A549 (cell line): ENCODE data around the gene D2HGDH.

Experiments used
- CHD2 ChIP-seq: fragments of 150-350 bp; IDR thresholded peaks from 2 replicates; pipeline ENCODE4 v1.6.1; 2014; ENCODE audit warnings: low read length; ENCODE audit not compliant: partially characterized antibody
- CTCF ChIP-seq: fragments of >200 bp; sonication (Bioruptor Twin); formaldehyde crosslinking; IDR thresholded peaks from 3 replicates; pipeline ENCODE4 v1.5.1; 2016
- HDAC2 ChIP-seq: fragments of 200-600 bp; sonication (generic); IDR thresholded peaks from 2 replicates; pipeline ENCODE4 v1.6.1; 2016
- KDM1A ChIP-seq: fragments of 200-600 bp; sonication (generic); IDR thresholded peaks from 2 replicates; pipeline ENCODE4 v1.6.1; 2016; ENCODE audit warnings: low read depth, mild to moderate bottlenecking
- MYC ChIP-seq: IDR thresholded peaks from 2 replicates; pipeline ENCODE4 v1.6.1; 2012; ENCODE audit warnings: mild to moderate bottlenecking, inconsistent platforms, low read length, improper control_type of control experiment, borderline replicate concordance
- PBX3 ChIP-seq: IDR thresholded peaks from 2 replicates; pipeline ENCODE4 v1.6.1; 2012
- POLR2A ChIP-seq: IDR thresholded peaks from 2 replicates; pipeline ENCODE4 v1.6.1; 2012; ENCODE audit warnings: mild to moderate bottlenecking, low read length
- RAD21 ChIP-seq, 2 experiments: fragments of >200 bp in 1 of 2; sonication (Bioruptor Twin) in 1 of 2; formaldehyde crosslinking in 1 of 2; IDR thresholded peaks in 1 of 2; conservative IDR thresholded peaks in 1 of 2; 2 replicates in 1 of 2; 3 replicates in 1 of 2; pipeline ENCODE4 v1.6.1; 2012 to 2018; ENCODE audit warnings: inconsistent platforms in 1 of 2
- RNF2 ChIP-seq: fragments of 200-600 bp; sonication (generic); IDR thresholded peaks from 2 replicates; pipeline ENCODE4 v1.6.1; 2016; ENCODE audit warnings: low read depth, mild to moderate bottlenecking, antibody characterized with exemption, moderate library complexity, borderline replicate concordance
- SMC3 ChIP-seq: fragments of >200 bp; sonication (Bioruptor Twin); formaldehyde crosslinking; IDR thresholded peaks from 3 replicates; pipeline ENCODE4 v1.6.1; 2018; ENCODE audit warnings: inconsistent platforms
- ZC3H11A ChIP-seq: fragments of 450-650 bp; IDR thresholded peaks from 2 replicates; pipeline ENCODE4 v1.6.1; 2014; ENCODE audit warnings: antibody characterized with exemption, mild to moderate bottlenecking

GRCh38 chr2:241767464-241768250 is 33.2 kb downstream of the D2HGDH start:
- no peak for TF ChIP-seq CHD2
- TF ChIP-seq SMC3 = no peak
- no peak for TF ChIP-seq CTCF
- no peak for TF ChIP-seq HDAC2
- TF ChIP-seq POLR2A = no peak
- TF ChIP-seq RNF2 = no peak
- TF ChIP-seq ZC3H11A = no peak
- TF ChIP-seq KDM1A = no peak
- TF ChIP-seq MYC = no peak
- TF ChIP-seq PBX3 = no peak
- no peak for TF ChIP-seq RAD21 (conservative IDR thresholded peaks at IDR 0.05 in 1 of 2, IDR thresholded peaks at IDR 0.05 in 1 of 2)
